ENCODE results near the gene MCC. TPM values are rescaled to one million over a fixed set of nuclear protein-coding genes. Genes with fewer than 3 reads are reported as not detected.

The MCC gene
- total RNA-seq, 2 donors from 2014 or later: 164 to 187 TPM

DNA sequence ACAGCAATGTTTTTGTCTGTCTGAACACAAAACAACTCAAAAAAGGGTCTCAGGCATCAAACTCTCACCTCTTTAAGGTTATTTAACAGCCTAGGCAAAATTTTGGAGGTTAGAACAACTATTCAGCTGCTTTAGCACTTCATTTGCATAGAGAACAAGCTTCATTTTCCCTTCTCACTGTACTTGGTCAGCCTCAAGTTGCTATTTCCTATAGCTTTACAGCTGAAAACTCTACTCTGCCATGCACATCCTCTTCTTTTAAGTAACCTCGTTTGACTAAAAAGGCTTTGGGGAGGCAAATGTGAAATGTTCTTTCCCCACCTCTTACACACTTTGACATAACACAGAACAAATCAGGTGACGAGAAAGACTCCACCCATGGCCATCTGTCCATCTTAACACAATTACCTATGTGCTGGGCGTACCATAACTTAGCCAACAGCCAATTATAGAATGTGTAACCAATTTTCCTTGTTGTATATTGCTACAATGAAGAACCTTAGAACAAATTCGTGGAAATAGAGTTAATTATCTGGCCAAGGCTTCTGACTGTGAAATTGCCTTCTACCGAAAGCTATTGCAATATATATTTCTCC is 315.9 kb downstream of the MCC start:
- Histone ChIP-seq H3K27ac (ENCODE audit: low read depth, low read length) (no peak overlapping the region), H3K4me1 (ENCODE audit: control insufficient read depth, insufficient read depth, low read length) (peaks cover 8% of the 10 kb centered on the region), H3K4me3 (ENCODE audit: low read length) (no peak overlapping the region), H3K9ac (ENCODE audit: extremely low read depth, low read length, poor library complexity, severe bottlenecking) (no peak overlapping the region), H3K36me3 (ENCODE audit: control insufficient read depth, insufficient read depth, low read length) (peaks cover 71% of the 10 kb centered on the region), H3K9me3 (ENCODE audit: control insufficient read depth, low read length) (no peaks in the 10 kb centered on the region), H3K27me3 (ENCODE audit: control insufficient read depth, insufficient read depth, low read length, poor library complexity, severe bottlenecking) (no peaks in the 10 kb centered on the region)
- TF ChIP-seq, protein P1, sequence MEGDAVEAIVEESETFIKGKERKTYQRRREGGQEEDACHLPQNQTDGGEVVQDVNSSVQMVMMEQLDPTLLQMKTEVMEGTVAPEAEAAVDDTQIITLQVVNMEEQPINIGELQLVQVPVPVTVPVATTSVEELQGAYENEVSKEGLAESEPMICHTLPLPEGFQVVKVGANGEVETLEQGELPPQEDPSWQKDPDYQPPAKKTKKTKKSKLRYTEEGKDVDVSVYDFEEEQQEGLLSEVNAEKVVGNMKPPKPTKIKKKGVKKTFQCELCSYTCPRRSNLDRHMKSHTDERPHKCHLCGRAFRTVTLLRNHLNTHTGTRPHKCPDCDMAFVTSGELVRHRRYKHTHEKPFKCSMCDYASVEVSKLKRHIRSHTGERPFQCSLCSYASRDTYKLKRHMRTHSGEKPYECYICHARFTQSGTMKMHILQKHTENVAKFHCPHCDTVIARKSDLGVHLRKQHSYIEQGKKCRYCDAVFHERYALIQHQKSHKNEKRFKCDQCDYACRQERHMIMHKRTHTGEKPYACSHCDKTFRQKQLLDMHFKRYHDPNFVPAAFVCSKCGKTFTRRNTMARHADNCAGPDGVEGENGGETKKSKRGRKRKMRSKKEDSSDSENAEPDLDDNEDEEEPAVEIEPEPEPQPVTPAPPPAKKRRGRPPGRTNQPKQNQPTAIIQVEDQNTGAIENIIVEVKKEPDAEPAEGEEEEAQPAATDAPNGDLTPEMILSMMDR (conservative IDR thresholded peaks at IDR 0.05): no peak
- Mint-ChIP-seq H3K27me3 (ENCODE audit: insufficient read depth) (no peaks in the 10 kb centered on the region), H3K9me3 (no peaks in the 10 kb centered on the region), H3K36me3 (ENCODE audit: low read depth) (peaks cover 34% of the 10 kb centered on the region), H3K4me1 (peaks cover 67% of the 10 kb centered on the region), H3K4me3 (no peak overlapping the region), H3K27ac (no peak overlapping the region)
- 93 to 100% methylated on average over 2 to 5 of the region's 5 CpGs for WGBS, 2 experiments (ENCODE audit: insufficient coverage in 1 of 2, insufficient read length in 1 of 2)
- DNase-seq: peak; percentile 14

DNA sequence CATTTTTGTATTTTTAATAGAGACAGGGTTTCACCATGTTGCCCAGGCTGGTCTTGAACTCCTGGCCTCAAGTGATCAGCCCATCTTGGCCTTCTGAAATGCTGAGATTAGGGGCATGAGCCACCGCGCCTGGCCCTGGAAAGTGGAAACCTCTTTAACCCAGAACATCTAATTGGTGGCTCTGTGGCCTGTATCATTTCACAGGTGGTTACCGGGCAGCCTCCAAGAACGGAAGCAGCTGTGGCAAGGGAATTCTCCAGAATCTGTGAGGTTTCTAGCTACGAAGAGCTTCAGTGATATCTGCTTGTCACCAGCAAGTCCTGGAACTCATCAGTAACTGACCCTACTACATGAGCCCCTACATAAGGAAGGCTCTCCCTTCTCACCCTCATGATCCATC is 316.7 kb downstream of the MCC start:
- Mint-ChIP-seq H3K4me3 (no peak overlapping the region), H3K27me3 (ENCODE audit: insufficient read depth) (no peaks in the 10 kb centered on the region), H3K4me1 (peaks cover 67% of the 10 kb centered on the region), H3K9me3 (no peaks in the 10 kb centered on the region), H3K27ac (no peak overlapping the region), H3K36me3 (ENCODE audit: low read depth) (peaks cover 35% of the 10 kb centered on the region)
- TF ChIP-seq, protein P1 (conservative IDR thresholded peaks at IDR 0.05): no peak
- WGBS, 2 experiments (ENCODE audit: insufficient coverage in 1 of 2, insufficient read length in 1 of 2): 97 to 98% methylated on average over 4 to 5 of the region's 5 CpGs
- peak; percentile 34 for DNase-seq
- Histone ChIP-seq H3K4me3 (ENCODE audit: low read length) (no peak overlapping the region), H3K9ac (ENCODE audit: extremely low read depth, low read length, poor library complexity, severe bottlenecking) (no peak overlapping the region), H3K9me3 (ENCODE audit: control insufficient read depth, low read length) (no peaks in the 10 kb centered on the region), H3K4me1 (ENCODE audit: control insufficient read depth, insufficient read depth, low read length) (peaks cover 15% of the 10 kb centered on the region), H3K27me3 (ENCODE audit: control insufficient read depth, insufficient read depth, low read length, poor library complexity, severe bottlenecking) (no peaks in the 10 kb centered on the region), H3K36me3 (ENCODE audit: control insufficient read depth, insufficient read depth, low read length) (peaks cover 63% of the 10 kb centered on the region), H3K27ac (ENCODE audit: low read depth, low read length) (no peak overlapping the region)

DNA sequence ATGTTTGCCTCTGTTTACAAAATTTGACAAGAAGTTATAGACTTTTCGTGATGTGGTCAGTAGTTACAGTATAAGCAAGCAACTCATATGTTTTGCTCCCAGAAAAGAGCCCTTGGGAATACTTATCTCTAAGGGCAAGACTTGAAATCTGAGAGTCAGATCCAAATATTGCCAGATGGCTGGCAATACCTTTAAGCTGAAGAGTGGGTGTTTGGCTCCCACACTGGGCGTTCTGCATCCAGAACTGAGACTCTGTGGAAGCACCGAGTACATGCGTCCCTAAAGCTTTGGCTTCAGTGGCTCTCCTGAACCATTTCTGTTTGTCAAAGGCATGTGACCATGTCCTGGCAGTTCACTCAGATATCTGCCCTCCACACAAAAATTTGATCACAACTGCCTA is 317.5 kb downstream of the MCC start:
- WGBS, 2 experiments (ENCODE audit: insufficient coverage in 1 of 2, insufficient read length in 1 of 2): 96 to 98% methylated on average over 4 of the region's 4 CpGs
- Histone ChIP-seq H3K36me3 (ENCODE audit: control insufficient read depth, insufficient read depth, low read length) (peaks cover 61% of the 10 kb centered on the region), H3K27me3 (ENCODE audit: control insufficient read depth, insufficient read depth, low read length, poor library complexity, severe bottlenecking) (no peaks in the 10 kb centered on the region), H3K4me1 (ENCODE audit: control insufficient read depth, insufficient read depth, low read length) (peaks cover 15% of the 10 kb centered on the region), H3K4me3 (ENCODE audit: low read length) (no peak overlapping the region), H3K9me3 (ENCODE audit: control insufficient read depth, low read length) (no peaks in the 10 kb centered on the region), H3K27ac (ENCODE audit: low read depth, low read length) (no peak overlapping the region), H3K9ac (ENCODE audit: extremely low read depth, low read length, poor library complexity, severe bottlenecking) (no peak overlapping the region)
- H3K4me3 Mint-ChIP-seq: no peak overlapping the region
- DNase-seq: peak; percentile 25
- no peaks in the 10 kb centered on the region for H3K27me3 Mint-ChIP-seq (ENCODE audit: insufficient read depth)
- H3K36me3 Mint-ChIP-seq (ENCODE audit: low read depth): peaks cover 34% of the 10 kb centered on the region
- no peak overlapping the region for H3K27ac Mint-ChIP-seq
- TF ChIP-seq, protein P1 (conservative IDR thresholded peaks at IDR 0.05): no peak
- H3K4me1 Mint-ChIP-seq: peaks cover 69% of the 10 kb centered on the region
- H3K9me3 Mint-ChIP-seq: no peaks in the 10 kb centered on the region
